Thoracic aorta (tissue), 2 donors: ENCODE data around the gene CSNK2B. TPM values are rescaled to one million over a fixed set of nuclear protein-coding genes. Genes with fewer than 3 reads are reported as not detected.

Experiments used
- ATAC-seq: fragments of 150-250 bp; one replicate; pipeline ENCODE4 v1.8.0; 2017; ENCODE audit warnings: low read depth; ENCODE audit not compliant: insufficient number of reproducible peaks, low FRiP score
- DNase-seq: peaks from one replicate; pipeline ENCODE4 v3.0.0-alpha.2; 2020; ENCODE audit warnings: low spot score
- H3K27ac ChIP-seq, 2 donors: fragments of 200-600 bp; sonication (generic); 1 replicate in 1 of 2; 2 replicates in 1 of 2; pipeline ENCODE4 v1.5.1; 2016; ENCODE audit warnings: mild to moderate bottlenecking in 2 of 2, moderate library complexity in 2 of 2
- H3K27me3 ChIP-seq: fragments of 200-600 bp; sonication (generic); replicated peaks from 2 replicates; pipeline ENCODE4 v1.6.0; 2016; ENCODE audit warnings: mild to moderate bottlenecking; ENCODE audit not compliant: insufficient read depth
- H3K36me3 ChIP-seq: fragments of 200-600 bp; sonication (generic); one replicate; pipeline ENCODE4 v1.5.1; 2016
- H3K4me1 ChIP-seq, 2 donors: fragments of 200-600 bp; sonication (generic); 1 replicate in 1 of 2; 2 replicates in 1 of 2; pipeline versions ENCODE4 v1.5.1 to v1.6.0; 2016; ENCODE audit warnings: low read depth in 2 of 2, mild to moderate bottlenecking in 1 of 2; ENCODE audit not compliant: control insufficient read depth in 1 of 2
- H3K4me3 ChIP-seq: fragments of 200-600 bp; sonication (generic); 2 replicates; pipeline ENCODE4 v1.5.1; 2016; ENCODE audit warnings: mild to moderate bottlenecking
- H3K9me3 ChIP-seq: fragments of 200-600 bp; sonication (generic); 2 replicates; pipeline ENCODE4 v1.5.1; 2016
- CTCF ChIP-seq: fragments of 200-600 bp; sonication (generic); IDR thresholded peaks from one replicate; pipeline ENCODE4 v1.5.1; 2019; ENCODE audit warnings: antibody characterized with exemption
- total RNA-seq, 2 donors: library from RNA; depleted of rRNA; stranded (reverse); fragments of >200 nt; gene quantifications; one replicate each; pipeline versions ENCODE4 v1.1.0 to v1.2.3, GENCODE V29; 2016

The CSNK2B gene
- total RNA-seq, 2 donors from 2014 or later = 175 to 202 TPM

DNA sequence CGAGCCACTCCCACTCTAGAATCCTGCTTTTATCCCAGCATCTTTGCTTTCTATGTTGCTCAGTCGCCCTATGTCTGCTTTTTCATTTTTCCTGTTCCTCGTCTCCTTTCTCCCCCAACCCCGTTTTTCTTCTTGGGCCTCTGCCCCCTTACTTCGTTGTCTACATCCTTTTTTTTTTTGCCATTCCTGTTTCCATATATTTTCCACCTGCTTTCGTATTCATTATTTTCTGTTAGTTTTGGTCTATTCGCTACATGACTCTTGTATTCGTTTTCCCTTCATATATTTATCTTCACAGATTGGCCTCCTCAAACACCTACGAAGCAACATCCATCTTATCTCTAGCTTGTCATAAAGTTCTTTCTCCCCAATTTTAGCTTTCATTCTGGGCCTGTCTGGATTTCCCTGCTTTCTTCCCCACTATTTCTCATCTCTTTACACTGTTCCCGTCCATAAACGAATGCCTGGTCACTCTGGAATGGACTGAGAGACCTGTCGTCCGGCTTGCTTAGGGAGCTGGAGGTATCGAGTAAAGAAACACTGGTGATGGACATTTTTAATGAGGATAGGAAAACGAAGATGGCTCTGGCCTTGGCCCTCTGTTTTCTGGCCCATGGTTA lies 44.5 kb upstream of the CSNK2B start:
- peak overlapping the region; percentile 96 for H3K4me3 ChIP-seq
- DNase-seq (no peak), ATAC-seq (no peak)
- H3K9me3 ChIP-seq = no peaks in the 10 kb centered on the region
- no peaks in the 10 kb centered on the region for H3K27me3 ChIP-seq
- H3K4me1 ChIP-seq = peaks cover 6 to 20% of the 10 kb centered on the region in 2 donors
- H3K27ac ChIP-seq = peak overlapping the region; percentile 96 to 97
- peaks cover 29% of the 10 kb centered on the region for H3K36me3 ChIP-seq
- no peak for TF ChIP-seq CTCF

DNA sequence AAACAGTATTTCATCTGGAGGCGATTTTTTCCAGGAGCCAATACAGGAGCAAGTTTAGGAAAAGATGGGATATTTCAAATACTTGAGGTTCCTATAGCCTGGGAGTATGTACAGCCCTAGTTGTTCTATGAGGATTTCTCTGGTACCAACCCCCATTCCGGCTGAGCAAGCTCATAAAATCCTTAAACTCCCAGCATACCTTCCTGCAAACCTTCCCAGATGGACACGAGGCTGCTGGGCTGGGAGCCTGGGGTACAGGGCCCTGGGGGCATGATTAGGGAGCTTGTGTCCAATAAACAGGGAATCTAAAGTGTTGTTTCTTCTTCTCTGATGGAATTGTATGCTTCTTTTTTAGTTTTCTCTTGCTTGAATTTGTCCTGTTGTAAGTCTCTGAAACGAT lies 43.9 kb upstream of the CSNK2B start:
- Histone ChIP-seq H3K27me3 (no peaks in the 10 kb centered on the region), H3K27ac (peak overlapping the region; percentile 96 to 97), H3K4me3 (peak overlapping the region; percentile 96), H3K4me1 (peaks cover 6 to 20% of the 10 kb centered on the region in 2 donors), H3K36me3 (peaks cover 35% of the 10 kb centered on the region), H3K9me3 (no peaks in the 10 kb centered on the region)
- no peak for TF ChIP-seq CTCF
- DNase-seq = no peak
- no peak for ATAC-seq

GRCh38 chr6:31622684-31623091 lies 43.2 kb upstream of the CSNK2B start:
- Histone ChIP-seq H3K27ac (no peak overlapping the region), H3K27me3 (no peaks in the 10 kb centered on the region), H3K4me3 (no peak overlapping the region), H3K9me3 (no peaks in the 10 kb centered on the region), H3K4me1 (peaks cover 6 to 20% of the 10 kb centered on the region in 2 donors), H3K36me3 (peaks cover 41% of the 10 kb centered on the region)
- no peak for TF ChIP-seq CTCF
- ATAC-seq (no peak), DNase-seq (no peak)

DNA sequence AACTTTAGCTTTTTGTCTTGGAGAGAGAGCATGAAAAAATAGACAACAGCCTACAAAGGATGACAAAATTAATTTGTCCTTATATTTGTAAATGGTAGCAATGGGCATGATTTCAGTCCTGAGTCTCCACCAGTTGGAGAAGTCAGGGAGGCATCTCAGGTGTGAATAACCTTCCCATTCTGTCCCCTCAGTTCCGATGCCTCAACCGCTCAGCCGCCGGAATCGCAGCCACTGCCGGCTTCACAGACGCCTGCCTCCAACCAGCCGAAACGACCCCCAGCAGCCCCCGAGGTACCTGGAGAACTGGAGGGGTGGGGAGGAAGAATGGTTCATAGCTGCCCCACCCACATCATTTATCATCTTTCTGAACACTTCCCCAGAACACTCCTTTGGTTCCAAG lies 41.8 kb upstream of the CSNK2B start:
- Histone ChIP-seq H3K9me3 (no peaks in the 10 kb centered on the region), H3K27ac (no peak overlapping the region), H3K4me3 (no peak overlapping the region), H3K4me1 (peaks cover 6 to 20% of the 10 kb centered on the region in 2 donors), H3K36me3 (peaks cover 55% of the 10 kb centered on the region), H3K27me3 (no peaks in the 10 kb centered on the region)
- ATAC-seq (no peak), DNase-seq (no peak)
- TF ChIP-seq CTCF = no peak

DNA sequence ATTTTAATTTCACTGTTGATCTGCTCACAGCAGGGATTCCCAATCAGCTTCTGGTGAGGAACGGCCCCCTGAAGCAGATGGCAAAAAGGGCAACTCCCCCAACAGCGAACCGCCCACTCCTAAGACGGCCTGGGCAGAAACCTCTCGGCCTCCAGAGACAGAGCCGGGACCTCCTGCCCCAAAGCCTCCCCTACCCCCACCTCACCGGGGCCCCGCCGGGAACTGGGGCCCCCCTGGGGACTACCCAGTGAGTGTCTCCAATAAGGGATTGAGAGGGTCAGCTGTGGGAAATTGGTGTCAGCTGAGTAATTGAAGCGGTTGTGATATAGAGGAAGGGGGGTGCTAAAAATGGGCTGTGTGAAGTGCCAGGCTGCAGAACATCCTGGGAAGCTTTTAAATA lies 38.9 kb upstream of the CSNK2B start:
- Histone ChIP-seq H3K4me3 (no peak overlapping the region), H3K27me3 (no peaks in the 10 kb centered on the region), H3K36me3 (peaks cover 84% of the 10 kb centered on the region), H3K9me3 (no peaks in the 10 kb centered on the region), H3K4me1 (peaks cover 2 to 10% of the 10 kb centered on the region in 2 donors), H3K27ac (no peak overlapping the region)
- TF ChIP-seq CTCF = no peak
- ATAC-seq (no peak), DNase-seq (no peak)
